Pancreas (tissue), 10 donors: ENCODE results near the gene TMEM256. TPM values are rescaled to one million over a fixed set of nuclear protein-coding genes. Genes with fewer than 3 reads are reported as not detected.
"Not testable (repeated sequence)": the region's sequence is repeated elsewhere in the genome, so short reads cannot be mapped to it uniquely, and the experiment has no call there.

Experiments used
- ATAC-seq, 4 donors: fragments of 200-7000 bp; cut with Tn5 transposase; one replicate each; pipeline versions ENCODE4 v1.8.0 to v1.9.1; 2020; ENCODE audit warnings: mild to moderate bottlenecking in 4 of 4, moderate library complexity in 4 of 4
- DNase-seq, 6 donors: peaks; one replicate each; pipeline ENCODE4 v3.0.0-alpha.2; 2020
- FAIRE-seq: peaks from 2 replicates; lab custom pipeline; 2012; peaks lifted over from hg19 to GRCh38; lab: Jason Lieb, UNC
- H3K27ac ChIP-seq, 4 donors: fragments of 200-600 bp; sonication (generic); 1 replicate in 3 of 4; 2 replicates in 1 of 4; pipeline versions ENCODE4 v1.5.0 to v1.8.0; 2020
- H3K27me3 ChIP-seq, 4 donors: fragments of 200-600 bp; one replicate each; pipeline ENCODE4 v1.8.0; 2021
- H3K36me3 ChIP-seq, 3 donors: fragments of 200-600 bp; sonication (generic) in 1 of 3; one replicate each; pipeline versions ENCODE4 v1.5.0 to v1.8.0; 2020 to 2021
- H3K4me1 ChIP-seq, 3 donors: fragments of 200-600 bp; one replicate each; pipeline ENCODE4 v1.8.0; 2021
- H3K4me3 ChIP-seq, 4 donors: fragments of 200-600 bp; sonication (generic) in 2 of 4; one replicate each; pipeline versions ENCODE4 v1.5.0 to v1.8.0; 2020 to 2021
- H3K9me3 ChIP-seq, 4 donors: fragments of 200-600 bp; one replicate each; pipeline ENCODE4 v1.8.0; 2021
- WGBS, 2 donors: extraction: QIAGEN DNeasy Blood & Tissue Kit; methylation state at CpG; one replicate each; pipeline ENCODE4 v1.1.7; 2013; 5-methylcytosine and 5-hydroxymethylcytosine counted together
- intact Hi-C, 3 donors: fragments of 100-400 bp; cut with DNase I; formaldehyde crosslinking; loops; one replicate each; pipeline versions ENCODE4 v1.11.1 to v1.14.2; 2022
- polyA plus RNA-seq, 2 donors: library from polyadenylated mRNA; stranded (reverse); fragments of 200-250 nt; gene quantifications; one replicate each; pipeline ENCODE4 v1.2.3, GENCODE V29; 2013
- total RNA-seq, 6 donors: library from RNA; stranded (reverse); fragmentation: NEBNext Ultra II Directional in 4 of 6; extraction: Animal tissue kit (Norgen Biotek cat#: 25700) in 4 of 6; gene quantifications; one replicate each; pipeline versions ENCODE4 v1.2.1 to v1.2.4, GENCODE V29; 2021 to 2023
- TF ChIP-seq, protein P1 (sequence below), 4 donors: fragments of 200-600 bp; sonication (generic) in 3 of 4; IDR thresholded peaks; one replicate each; pipeline versions ENCODE4 v1.5.0 to v1.8.0; 2021; ENCODE audit warnings: antibody characterized with exemption in 4 of 4
- donor health status: healthy with polysubstance abuse.
- donor health status: DM: no; HTN: no; CAD: no; lungs with moderate emphysema.
- donor health status: DM: no; HTN: no; CAD: no.
- donor health status: control.
- donor health status: control.
- donor health status: Bipolar disorder and iron deficiency.
- donor health status: DM: yes; HTN: yes; CAD: no.
- donor health status: DM: no; HTN: no; CAD: no.
- donor health status: DM: no; HTN: no; CAD: no.
- donor health status: DM: yes; HTN: yes; CAD: no.

The TMEM256 gene
- total and polyA plus RNA-seq, 8 donors = 32.8 to 119 (median 51.2) TPM

DNA sequence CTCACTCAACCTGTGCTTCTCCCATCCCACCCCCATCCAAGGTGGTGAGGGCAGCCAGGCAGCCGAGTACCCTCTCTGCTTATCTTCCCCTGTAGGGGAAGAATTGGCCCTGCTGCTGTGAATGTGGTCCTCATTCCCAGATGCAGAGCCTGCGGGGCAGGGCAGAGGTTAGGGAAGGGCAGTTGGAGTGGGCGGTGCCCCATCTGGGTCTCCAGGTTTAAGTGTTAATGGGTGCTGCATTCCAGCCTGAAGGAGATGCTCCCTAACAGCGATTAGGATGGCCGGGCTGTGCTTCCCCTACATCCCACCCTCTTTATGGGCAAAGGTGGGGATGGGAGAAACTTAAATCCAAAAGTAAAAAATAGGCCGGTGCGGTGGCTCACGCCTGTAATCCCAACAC lies 36.8 kb downstream of the TMEM256 start:
- H3K27me3 ChIP-seq = no peaks in the 10 kb centered on the region
- 80 to 82% methylated on average over 8 of the region's 8 CpGs for WGBS, 2 donors
- DNase-seq (no peak), ATAC-seq (no peak), FAIRE-seq (no peak)
- H3K9me3 ChIP-seq = no peaks in the 10 kb centered on the region
- intact Hi-C loops = no loop called here
- TF ChIP-seq, protein P1, sequence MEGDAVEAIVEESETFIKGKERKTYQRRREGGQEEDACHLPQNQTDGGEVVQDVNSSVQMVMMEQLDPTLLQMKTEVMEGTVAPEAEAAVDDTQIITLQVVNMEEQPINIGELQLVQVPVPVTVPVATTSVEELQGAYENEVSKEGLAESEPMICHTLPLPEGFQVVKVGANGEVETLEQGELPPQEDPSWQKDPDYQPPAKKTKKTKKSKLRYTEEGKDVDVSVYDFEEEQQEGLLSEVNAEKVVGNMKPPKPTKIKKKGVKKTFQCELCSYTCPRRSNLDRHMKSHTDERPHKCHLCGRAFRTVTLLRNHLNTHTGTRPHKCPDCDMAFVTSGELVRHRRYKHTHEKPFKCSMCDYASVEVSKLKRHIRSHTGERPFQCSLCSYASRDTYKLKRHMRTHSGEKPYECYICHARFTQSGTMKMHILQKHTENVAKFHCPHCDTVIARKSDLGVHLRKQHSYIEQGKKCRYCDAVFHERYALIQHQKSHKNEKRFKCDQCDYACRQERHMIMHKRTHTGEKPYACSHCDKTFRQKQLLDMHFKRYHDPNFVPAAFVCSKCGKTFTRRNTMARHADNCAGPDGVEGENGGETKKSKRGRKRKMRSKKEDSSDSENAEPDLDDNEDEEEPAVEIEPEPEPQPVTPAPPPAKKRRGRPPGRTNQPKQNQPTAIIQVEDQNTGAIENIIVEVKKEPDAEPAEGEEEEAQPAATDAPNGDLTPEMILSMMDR (IDR thresholded peaks at IDR 0.05) = no peak
- no peaks in the 10 kb centered on the region for H3K4me1 ChIP-seq
- no peak overlapping the region for H3K27ac ChIP-seq
- H3K4me3 ChIP-seq = no peak overlapping the region
- no peaks in the 10 kb centered on the region for H3K36me3 ChIP-seq

DNA sequence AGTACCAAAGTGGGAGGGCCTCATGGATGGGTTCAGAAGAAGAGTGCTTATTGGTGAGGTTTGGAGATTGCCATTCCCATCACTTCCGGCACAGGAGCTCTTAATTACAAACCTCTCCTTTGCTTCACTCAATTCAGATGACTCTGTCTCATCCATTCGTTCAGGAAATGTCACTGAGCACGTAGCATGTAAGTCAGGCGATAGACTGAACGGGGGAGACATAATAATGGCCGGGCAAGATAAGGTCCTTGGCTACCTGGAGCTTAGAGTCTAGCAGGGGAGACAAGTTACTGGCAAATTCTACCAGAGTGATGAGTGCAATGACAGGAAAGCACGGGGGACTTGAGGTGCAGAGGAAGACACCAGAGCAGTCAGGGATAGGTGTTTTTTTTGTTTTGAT lies 37.9 kb downstream of the TMEM256 start:
- FAIRE-seq, DNase-seq, H3K36me3 ChIP-seq, intact Hi-C loops, H3K4me1 ChIP-seq, H3K9me3 ChIP-seq, H3K27me3 ChIP-seq, H3K4me3 ChIP-seq, ATAC-seq, H3K27ac ChIP-seq: not testable (repeated sequence)
- 79 to 82% methylated on average over 6 of the region's 7 CpGs for whole genome bisulfite sequencing, 2 donors

DNA sequence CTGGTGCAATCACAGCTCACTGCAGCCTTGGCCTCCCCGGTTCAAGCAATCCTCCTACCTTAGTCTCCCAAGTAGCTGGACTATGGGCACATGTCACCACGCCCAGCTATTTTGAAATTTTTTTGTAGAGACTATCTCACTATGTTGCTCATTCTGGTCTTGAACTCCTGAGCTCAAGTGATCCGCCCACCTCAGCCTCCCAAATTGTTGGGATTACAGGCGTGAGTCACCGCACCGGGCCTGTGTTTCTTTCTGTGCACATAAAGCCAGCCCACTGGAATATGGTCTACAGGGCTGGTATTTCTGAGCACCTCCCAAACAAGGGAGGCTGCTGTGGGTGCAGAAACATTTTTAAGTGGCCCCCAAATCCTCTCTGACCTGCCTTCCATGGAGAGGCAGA lies 40.6 kb downstream of the TMEM256 start:
- Histone ChIP-seq H3K36me3 (no peaks in the 10 kb centered on the region), H3K4me1 (no peaks in the 10 kb centered on the region), H3K27me3 (no peaks in the 10 kb centered on the region), H3K4me3 (no peak overlapping the region), H3K27ac (no peak overlapping the region), H3K9me3 (no peaks in the 10 kb centered on the region)
- ATAC-seq = no peak
- TF ChIP-seq, protein P1 (IDR thresholded peaks at IDR 0.05) = no peak
- intact Hi-C loops = no loop called here
- FAIRE-seq = no peak
- DNase-seq = no peak
- WGBS, 2 donors = 93 to 96% methylated on average over 6 of the region's 6 CpGs

DNA sequence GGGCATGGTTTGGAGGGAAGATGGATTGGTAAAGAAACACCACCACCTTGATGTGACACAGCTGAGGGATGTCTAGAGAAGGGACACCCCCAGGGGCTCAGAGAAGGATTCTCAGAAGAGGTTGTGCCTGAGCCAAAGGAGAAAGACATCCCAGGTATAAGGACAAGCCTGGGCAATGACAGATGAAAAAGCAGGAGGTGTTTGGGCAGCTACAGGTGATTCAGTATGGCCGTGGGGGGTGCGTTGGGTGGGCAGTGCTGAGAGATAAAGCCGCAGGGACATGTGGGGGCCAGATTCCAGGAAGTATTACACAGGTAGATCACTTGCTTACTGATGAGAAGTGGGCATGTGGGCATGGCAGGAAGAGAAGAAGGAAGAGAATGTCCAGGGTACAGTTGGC lies 42.0 kb downstream of the TMEM256 start:
- ATAC-seq = no peak
- H3K4me3 ChIP-seq = no peak overlapping the region
- FAIRE-seq = no peak
- H3K27me3 ChIP-seq = no peaks in the 10 kb centered on the region
- H3K9me3 ChIP-seq = no peaks in the 10 kb centered on the region
- H3K36me3 ChIP-seq = no peaks in the 10 kb centered on the region
- 35 to 44% methylated on average over 3 of the region's 3 CpGs for WGBS, 2 donors
- no peaks in the 10 kb centered on the region for H3K4me1 ChIP-seq
- TF ChIP-seq, protein P1 (IDR thresholded peaks at IDR 0.05) = no peak
- intact Hi-C loops = no loop called here
- no peak overlapping the region for H3K27ac ChIP-seq
- DNase-seq = no peak

DNA sequence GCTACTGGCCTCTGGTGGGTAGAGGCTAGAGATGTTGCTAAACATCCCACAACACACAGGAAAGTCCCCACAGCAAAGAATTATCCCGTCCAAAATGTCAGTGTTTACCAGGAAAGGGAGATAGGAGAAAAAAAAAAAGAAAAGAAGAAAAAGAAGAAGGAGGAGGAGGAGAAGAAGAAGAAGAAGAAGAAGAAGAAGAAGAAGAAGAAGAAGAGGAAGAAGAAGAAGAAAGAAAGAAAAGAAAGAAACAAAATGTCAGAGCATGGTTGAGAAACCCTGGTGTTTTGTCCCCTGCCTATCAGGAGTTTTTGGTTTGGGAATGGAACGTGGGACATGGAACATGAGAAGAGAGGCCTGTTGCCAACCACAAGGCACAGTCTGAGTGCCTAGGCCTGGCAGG lies 46.5 kb downstream of the TMEM256 start:
- no peaks in the 10 kb centered on the region for H3K9me3 ChIP-seq
- intact Hi-C loops = loop anchor here in 2 of 3 donors (10.0 kb wide), 3 partner anchors 77 to 227 kb away; partner anchors contain the start of genes FGF11 (in 2 of the 2), TMEM102 (in 2 of the 2), MPDU1 (in 1 of the 2) and TNFSF13 (in 1 of the 2)
- DNase-seq (no peak), ATAC-seq (no peak), FAIRE-seq (no peak)
- WGBS, 2 donors = 61 to 77% methylated on average over 2 of the region's 2 CpGs
- H3K4me1 ChIP-seq = peaks cover 0 to 12% (median 8%) of the 10 kb centered on the region in 3 donors
- no peak overlapping the region for H3K27ac ChIP-seq
- TF ChIP-seq, protein P1 (IDR thresholded peaks at IDR 0.05) = no peak
- H3K4me3 ChIP-seq = no peak overlapping the region
- no peaks in the 10 kb centered on the region for H3K27me3 ChIP-seq
- no peaks in the 10 kb centered on the region for H3K36me3 ChIP-seq
